Hepatocyte (in vitro differentiated cells): ENCODE data around the gene HSD3B7. TPM values are rescaled to one million over a fixed set of nuclear protein-coding genes. Genes with fewer than 3 reads are reported as not detected.

ENCODE experiments used
- DNase-seq: peaks from one replicate; pipeline ENCODE4 v3.0.0-alpha.2; 2016; ENCODE audit warnings: low spot score
- H2AFZ ChIP-seq: fragments of 200-600 bp; sonication (generic); 2 replicates; pipeline ENCODE4 v1.6.0; 2016; ENCODE audit warnings: antibody characterized with exemption, mild to moderate bottlenecking
- H3K27ac ChIP-seq: fragments of 200-600 bp; sonication (generic); 2 replicates; pipeline ENCODE4 v1.5.1; 2016; ENCODE audit warnings: mild to moderate bottlenecking
- H3K27me3 ChIP-seq: fragments of 200-600 bp; sonication (generic); 2 replicates; pipeline ENCODE4 v1.6.1; 2016
- H3K36me3 ChIP-seq: fragments of 200-600 bp; sonication (generic); replicated peaks from 2 replicates; pipeline ENCODE4 v1.5.1; 2016; ENCODE audit warnings: low read depth; ENCODE audit not compliant: insufficient read depth
- H3K4me1 ChIP-seq: fragments of 200-600 bp; sonication (generic); 2 replicates; pipeline ENCODE4 v1.5.1; 2016; ENCODE audit warnings: mild to moderate bottlenecking, moderate library complexity; ENCODE audit not compliant: insufficient read depth
- H3K4me2 ChIP-seq: fragments of 200-600 bp; sonication (generic); 2 replicates; pipeline ENCODE4 v1.6.0; 2016
- H3K4me3 ChIP-seq: fragments of 200-600 bp; sonication (generic); 2 replicates; pipeline ENCODE4 v1.5.1; 2016; ENCODE audit warnings: mild to moderate bottlenecking
- H3K79me2 ChIP-seq: fragments of 200-600 bp; sonication (generic); 2 replicates; pipeline ENCODE4 v1.6.0; 2017; ENCODE audit warnings: mild to moderate bottlenecking
- H3K9me2 ChIP-seq: fragments of 200-600 bp; sonication (generic); replicated peaks from 2 replicates; pipeline ENCODE4 v1.6.0; 2017; ENCODE audit warnings: mild to moderate bottlenecking; ENCODE audit not compliant: insufficient read depth
- H3K9me3 ChIP-seq: fragments of 200-600 bp; sonication (generic); 2 replicates; pipeline ENCODE4 v1.5.1; 2016; ENCODE audit warnings: low read depth, mild to moderate bottlenecking
- H4K20me1 ChIP-seq: fragments of 200-600 bp; sonication (generic); 2 replicates; pipeline ENCODE4 v1.6.0; 2016; ENCODE audit warnings: mild to moderate bottlenecking; ENCODE audit not compliant: insufficient read depth, poor library complexity, severe bottlenecking
- EZH2 ChIP-seq: fragments of 200-600 bp; sonication (generic); IDR thresholded peaks from 2 replicates; pipeline ENCODE4 v1.6.1; 2016; ENCODE audit warnings: antibody characterized with exemption, mild to moderate bottlenecking, borderline replicate concordance
- EZH2phosphoT487 ChIP-seq: fragments of 200-600 bp; sonication (generic); IDR thresholded peaks from one replicate; pipeline ENCODE4 v1.6.1; 2018; ENCODE audit warnings: antibody characterized with exemption, mild to moderate bottlenecking, low read depth, moderate library complexity; ENCODE audit not compliant: unreplicated experiment, severe bottlenecking
- WGBS: methylation state at CpG from one replicate; pipeline ENCODE4 v1.1.6; 2016; ENCODE audit warnings: low lambda C conversion rate; ENCODE audit errors: missing lambda C conversion rate; 5-methylcytosine and 5-hydroxymethylcytosine counted together
- polyA plus RNA-seq: library from polyadenylated mRNA; unstranded; fragments of >200 nt; fragmentation: Nextera tagmentation; extraction: Ambion mirVana; gene quantifications from 2 replicates; pipeline ENCODE4 v1.2.1, GENCODE V29; 2016
- total RNA-seq: library from RNA; depleted of rRNA; stranded (reverse); fragments of >200 nt; gene quantifications from 2 replicates; pipeline ENCODE4 v1.2.3, GENCODE V29; 2014
- TF ChIP-seq, protein P1 (sequence below): fragments of 200-600 bp; sonication (generic); IDR thresholded peaks from 2 replicates; pipeline ENCODE4 v1.5.1; 2016; ENCODE audit warnings: antibody characterized with exemption, mild to moderate bottlenecking; ENCODE audit not compliant: poor library complexity

HSD3B7 gene
- total and polyA plus RNA-seq, 2 experiments from 2014 or later, result 17.5 to 20.8 TPM

DNA sequence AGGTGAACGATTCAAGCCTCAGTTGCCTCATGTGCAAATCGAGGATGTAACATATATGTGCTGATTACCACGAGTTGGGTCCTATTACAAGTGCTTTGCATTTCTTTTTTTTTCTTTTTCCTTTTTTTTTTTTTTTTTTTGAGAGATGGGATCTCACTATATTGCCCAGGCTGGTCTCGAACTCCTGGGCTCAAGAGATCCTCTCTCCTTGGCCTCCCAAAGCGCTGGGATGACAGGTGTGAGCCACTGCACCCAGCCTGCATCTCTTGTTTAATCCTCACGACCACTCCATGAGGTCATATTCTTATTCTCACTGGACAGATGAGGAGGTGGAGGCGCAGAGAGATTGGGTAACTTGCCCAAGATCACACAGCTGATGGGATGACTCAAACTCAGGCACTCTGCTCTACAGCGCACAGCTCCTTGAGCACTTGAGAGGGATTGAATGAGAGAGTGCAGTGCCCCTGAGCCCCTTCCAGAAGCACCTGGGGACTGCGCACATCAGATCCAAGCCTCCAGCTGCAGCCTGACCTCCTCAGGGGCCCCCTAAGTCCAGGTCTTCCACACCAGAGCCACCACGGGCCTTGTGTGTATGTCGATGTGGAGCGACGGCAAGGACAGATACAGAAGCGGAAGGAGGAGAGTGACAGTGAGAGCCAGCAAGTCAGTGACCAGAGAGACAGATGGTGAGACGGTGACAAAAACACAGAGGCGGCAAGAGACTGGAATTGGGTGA, 20.5 kb downstream of the HSD3B7 start:
- Histone ChIP-seq H3K9me3 (no peaks in the 10 kb centered on the region), H3K36me3 (no peaks in the 10 kb centered on the region), H3K4me3 (no peak overlapping the region), H3K4me2 (no peak overlapping the region), H3K27me3 (peaks cover 18% of the 10 kb centered on the region), H3K27ac (no peak overlapping the region), H3K9me2 (no peaks in the 10 kb centered on the region), H3K79me2 (no peaks in the 10 kb centered on the region), H2AFZ (no peak overlapping the region), H4K20me1 (no peaks in the 10 kb centered on the region), H3K4me1 (no peaks in the 10 kb centered on the region)
- DNase-seq, result no peak
- WGBS, result 85% methylated on average over 16 of the region's 16 CpGs
- TF ChIP-seq EZH2phosphoT487, result no peak
- TF ChIP-seq EZH2, result no peak
- TF ChIP-seq, protein P1, sequence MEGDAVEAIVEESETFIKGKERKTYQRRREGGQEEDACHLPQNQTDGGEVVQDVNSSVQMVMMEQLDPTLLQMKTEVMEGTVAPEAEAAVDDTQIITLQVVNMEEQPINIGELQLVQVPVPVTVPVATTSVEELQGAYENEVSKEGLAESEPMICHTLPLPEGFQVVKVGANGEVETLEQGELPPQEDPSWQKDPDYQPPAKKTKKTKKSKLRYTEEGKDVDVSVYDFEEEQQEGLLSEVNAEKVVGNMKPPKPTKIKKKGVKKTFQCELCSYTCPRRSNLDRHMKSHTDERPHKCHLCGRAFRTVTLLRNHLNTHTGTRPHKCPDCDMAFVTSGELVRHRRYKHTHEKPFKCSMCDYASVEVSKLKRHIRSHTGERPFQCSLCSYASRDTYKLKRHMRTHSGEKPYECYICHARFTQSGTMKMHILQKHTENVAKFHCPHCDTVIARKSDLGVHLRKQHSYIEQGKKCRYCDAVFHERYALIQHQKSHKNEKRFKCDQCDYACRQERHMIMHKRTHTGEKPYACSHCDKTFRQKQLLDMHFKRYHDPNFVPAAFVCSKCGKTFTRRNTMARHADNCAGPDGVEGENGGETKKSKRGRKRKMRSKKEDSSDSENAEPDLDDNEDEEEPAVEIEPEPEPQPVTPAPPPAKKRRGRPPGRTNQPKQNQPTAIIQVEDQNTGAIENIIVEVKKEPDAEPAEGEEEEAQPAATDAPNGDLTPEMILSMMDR, result no peak

DNA sequence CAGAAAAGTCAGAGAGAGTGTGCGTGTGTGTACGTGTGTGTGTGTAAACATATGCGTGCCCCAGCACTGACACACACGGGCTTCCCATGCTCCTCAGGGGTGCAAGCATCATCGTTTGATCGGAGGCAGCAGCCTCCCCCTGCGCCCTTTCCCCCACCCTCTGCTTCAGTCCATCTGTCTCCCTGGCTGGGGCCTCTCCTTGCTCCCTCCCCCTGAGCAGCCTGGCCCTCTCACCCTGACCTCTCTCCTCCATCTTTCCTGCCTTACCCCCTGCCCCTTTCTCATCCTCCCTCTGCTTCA, 21.0 kb downstream of the HSD3B7 start:
- WGBS, result 86% methylated on average over 7 of the region's 7 CpGs
- H3K36me3 ChIP-seq, result no peaks in the 10 kb centered on the region
- H3K9me3 ChIP-seq, result no peaks in the 10 kb centered on the region
- peaks cover 21% of the 10 kb centered on the region for H3K27me3 ChIP-seq
- no peaks in the 10 kb centered on the region for H4K20me1 ChIP-seq
- DNase-seq, result no peak
- H3K79me2 ChIP-seq, result no peaks in the 10 kb centered on the region
- no peak for TF ChIP-seq EZH2phosphoT487
- no peak for TF ChIP-seq EZH2
- TF ChIP-seq, protein P1, result no peak
- H3K4me3 ChIP-seq, result no peak overlapping the region
- no peak overlapping the region for H3K4me2 ChIP-seq
- H2AFZ ChIP-seq, result no peak overlapping the region
- H3K27ac ChIP-seq, result no peak overlapping the region
- H3K9me2 ChIP-seq, result no peaks in the 10 kb centered on the region
- no peaks in the 10 kb centered on the region for H3K4me1 ChIP-seq

- H3K27me3 ChIP-seq, result peaks cover 26% of the 10 kb centered on the region
- no peak overlapping the region for H2AFZ ChIP-seq
These were observed 21.6 kb downstream of the HSD3B7 start for GRCh38 chr16:31006589-31006988.

More at GRCh38 chr16:31006589-31006988, 21.6 kb downstream of the HSD3B7 start:
- H3K79me2 ChIP-seq, result no peaks in the 10 kb centered on the region
- no peaks in the 10 kb centered on the region for H3K9me2 ChIP-seq
- no peak overlapping the region for H3K4me2 ChIP-seq
- H4K20me1 ChIP-seq, result no peaks in the 10 kb centered on the region
- no peak overlapping the region for H3K27ac ChIP-seq
- H3K36me3 ChIP-seq, result no peaks in the 10 kb centered on the region
- DNase-seq, result no peak
- H3K4me1 ChIP-seq, result no peaks in the 10 kb centered on the region
- no peaks in the 10 kb centered on the region for H3K9me3 ChIP-seq
- H3K4me3 ChIP-seq, result no peak overlapping the region
- TF ChIP-seq, protein P1, result no peak
- no peak for TF ChIP-seq EZH2phosphoT487
- no peak for TF ChIP-seq EZH2
- 97% methylated on average over 8 of the region's 8 CpGs for WGBS
